CD8-positive, alpha-beta memory T cell (primary cell): Measurements from ENCODE around the gene APIP. TPM values are rescaled to one million over a fixed set of nuclear protein-coding genes. Genes with fewer than 3 reads are reported as not detected.
"Not testable (repeated sequence)": the region's sequence is repeated elsewhere in the genome, so short reads cannot be mapped to it uniquely, and the experiment has no call there.

ENCODE experiments used
- CTCF ChIA-PET: fragments of 350-600 bp; sonication (Branson Sonifier 250); formaldehyde crosslinking; loops from one replicate; lab custom pipeline; 2021; ENCODE audit warnings: antibody characterized with exemption; lab: Charles Lee
- POLR2A ChIA-PET: fragments of 350-600 bp; sonication (Branson Sonifier 250); formaldehyde crosslinking; loops from one replicate; lab custom pipeline; 2021; ENCODE audit warnings: antibody characterized with exemption; lab: Charles Lee
- DNase-seq, 5 donors: peaks; one replicate each; pipeline versions ENCODE4 v3.0.0 to v3.0.0-alpha.2; 2020 to 2022; ENCODE audit warnings: mixed read lengths in 1 of 5
- H3K27ac ChIP-seq: one replicate; pipeline ENCODE4 v1.7.0; 2013; ENCODE audit warnings: low read depth, mild to moderate bottlenecking, low read length, moderate library complexity
- H3K27me3 ChIP-seq: 2 replicates; pipeline ENCODE4 v1.7.0; 2013; ENCODE audit warnings: low read length, mild to moderate bottlenecking; ENCODE audit not compliant: insufficient read depth, poor library complexity, severe bottlenecking
- H3K36me3 ChIP-seq: 2 replicates; pipeline ENCODE4 v1.7.0; 2013; ENCODE audit warnings: mild to moderate bottlenecking, low read length, moderate library complexity; ENCODE audit not compliant: insufficient read depth
- H3K4me1 ChIP-seq: 2 replicates; pipeline ENCODE4 v1.7.0; 2013; ENCODE audit warnings: mild to moderate bottlenecking, low read length, moderate library complexity; ENCODE audit not compliant: insufficient read depth
- H3K4me3 ChIP-seq: 2 replicates; pipeline ENCODE4 v1.7.0; 2013; ENCODE audit warnings: mild to moderate bottlenecking, low read length
- H3K9me3 ChIP-seq: 2 replicates; pipeline ENCODE4 v1.7.0; 2013; ENCODE audit warnings: mild to moderate bottlenecking, low read length
- H3K27ac Mint-ChIP-seq, 8 donors: one replicate each; pipeline ENCODE4 v1.8.0; 2020 to 2021; ENCODE audit warnings: mixed read lengths in 8 of 8, mild to moderate bottlenecking in 6 of 8, inconsistent platforms in 3 of 8, moderate library complexity in 3 of 8
- H3K27me3 Mint-ChIP-seq, 2 donors: one replicate each; pipeline ENCODE4 v1.8.0; 2020 to 2021; ENCODE audit warnings: mixed read lengths in 2 of 2, mild to moderate bottlenecking in 1 of 2, moderate library complexity in 1 of 2
- H3K36me3 Mint-ChIP-seq, 3 donors: one replicate each; pipeline ENCODE4 v1.8.0; 2020 to 2021; ENCODE audit warnings: mixed read lengths in 3 of 3, inconsistent platforms in 1 of 3, mild to moderate bottlenecking in 1 of 3
- H3K4me1 Mint-ChIP-seq, 3 donors: one replicate each; pipeline ENCODE4 v1.8.0; 2020 to 2021; ENCODE audit warnings: mixed read lengths in 3 of 3, inconsistent platforms in 1 of 3, mild to moderate bottlenecking in 1 of 3
- H3K4me3 Mint-ChIP-seq, 7 donors: one replicate each; pipeline ENCODE4 v1.8.0; 2020 to 2021; ENCODE audit warnings: mixed read lengths in 7 of 7, mild to moderate bottlenecking in 6 of 7, moderate library complexity in 4 of 7, inconsistent platforms in 2 of 7
- H3K9me3 Mint-ChIP-seq, 5 donors: one replicate each; pipeline ENCODE4 v1.8.0; 2020 to 2022; ENCODE audit warnings: mixed read lengths in 5 of 5, mild to moderate bottlenecking in 3 of 5, moderate library complexity in 2 of 5, inconsistent platforms in 1 of 5
- polyA plus RNA-seq: library from polyadenylated mRNA; unstranded; fragments of 300-500 nt; fragmentation: Illumina TruSeq; gene quantifications from one replicate; pipeline ENCODE4 v1.2.3, GENCODE V29; 2021
- total RNA-seq, 2 experiments: library from RNA; stranded (reverse); gene quantifications; one replicate each; pipeline ENCODE4 v1.2.3, GENCODE V29; 2021

The APIP gene
- total and polyA plus RNA-seq, 3 experiments from 2014 or later: 20.4 to 38.8 (median 36.4) TPM

GRCh38 chr11:34909415-34909814 lies 6.8 kb downstream of the APIP start:
- ChIA-PET CTCF (interaction anchor here (1.0 kb wide), 1 partner anchor 10 kb away, joined by 4 read pairs; no protein-coding TSS in a partner anchor), POLR2A (no interaction called here)
- Mint-ChIP-seq H3K4me3 (no peak overlapping the region), H3K27ac (no peak overlapping the region), H3K27me3 (no peaks in the 10 kb centered on the region), H3K36me3 (peaks cover 0 to 14% (median 12%) of the 10 kb centered on the region in 3 donors), H3K4me1 (peaks cover 16 to 27% (median 21%) of the 10 kb centered on the region in 3 donors), H3K9me3 (no peaks in the 10 kb centered on the region)
- no peaks in the 10 kb centered on the region for H3K9me3 ChIP-seq
- DNase-seq: no peak
- H3K4me3 ChIP-seq: no peak overlapping the region
- H3K36me3 ChIP-seq: no peaks in the 10 kb centered on the region
- no peak overlapping the region for H3K27ac ChIP-seq
- H3K27me3 ChIP-seq: no peaks in the 10 kb centered on the region
- H3K4me1 ChIP-seq: peaks cover 8% of the 10 kb centered on the region

GRCh38 chr11:34907934-34908593 lies 8.1 kb downstream of the APIP start:
- Mint-ChIP-seq H3K27me3 (no peaks in the 10 kb centered on the region), H3K27ac (no peak overlapping the region), H3K9me3 (no peaks in the 10 kb centered on the region), H3K4me1 (peaks cover 10 to 27% (median 13%) of the 10 kb centered on the region in 3 donors), H3K4me3 (no peak overlapping the region), H3K36me3 (peaks cover 7 to 15% (median 9%) of the 10 kb centered on the region in 3 donors)
- no peaks in the 10 kb centered on the region for H3K36me3 ChIP-seq
- H3K27me3 ChIP-seq: no peaks in the 10 kb centered on the region
- no peak overlapping the region for H3K27ac ChIP-seq
- POLR2A ChIA-PET: no interaction called here
- CTCF ChIA-PET: no interaction called here
- DNase-seq: no peak
- no peaks in the 10 kb centered on the region for H3K9me3 ChIP-seq
- no peaks in the 10 kb centered on the region for H3K4me1 ChIP-seq
- no peak overlapping the region for H3K4me3 ChIP-seq

GRCh38 chr11:34905666-34906065 lies 10.5 kb downstream of the APIP start:
- no peaks in the 10 kb centered on the region for H3K27me3 Mint-ChIP-seq
- ChIA-PET CTCF (no interaction called here), POLR2A (no interaction called here)
- DNase-seq: no peak
- peaks cover 10% of the 10 kb centered on the region for H3K9me3 ChIP-seq
- no peak overlapping the region for H3K4me3 Mint-ChIP-seq
- H3K4me3 ChIP-seq: no peak overlapping the region
- H3K9me3 Mint-ChIP-seq: peaks cover 0 to 7% (median 3%) of the 10 kb centered on the region in 5 donors
- H3K27ac ChIP-seq: no peak overlapping the region
- H3K36me3 ChIP-seq: no peaks in the 10 kb centered on the region
- H3K4me1 ChIP-seq: no peaks in the 10 kb centered on the region
- H3K36me3 Mint-ChIP-seq: peaks cover 8 to 14% (median 10%) of the 10 kb centered on the region in 3 donors
- H3K27me3 ChIP-seq: no peaks in the 10 kb centered on the region
- peaks cover 10 to 23% (median 13%) of the 10 kb centered on the region in 3 donors for H3K4me1 Mint-ChIP-seq
- no peak overlapping the region for H3K27ac Mint-ChIP-seq

- Mint-ChIP-seq H3K27me3 (no peaks in the 10 kb centered on the region), H3K9me3 (peaks cover 0 to 19% (median 14%) of the 10 kb centered on the region in 5 donors), H3K4me1 (peaks cover 10 to 23% (median 13%) of the 10 kb centered on the region in 3 donors), H3K4me3 (peak overlapping the region in 1 of 7 donors; percentile 32), H3K27ac (no peak overlapping the region), H3K36me3 (peaks cover 8 to 20% (median 17%) of the 10 kb centered on the region in 3 donors)
- Histone ChIP-seq H3K27ac (no peak overlapping the region), H3K4me3 (no peak overlapping the region), H3K36me3 (no peaks in the 10 kb centered on the region), H3K9me3 (peaks cover 22% of the 10 kb centered on the region), H3K4me1 (no peaks in the 10 kb centered on the region), H3K27me3 (no peaks in the 10 kb centered on the region)
- CTCF ChIA-PET: no interaction called here
- POLR2A ChIA-PET: no interaction called here
- DNase-seq: no peak
Measured at GRCh38 chr11:34904421-34904955, 11.7 kb downstream of the APIP start.

GRCh38 chr11:34899633-34900016 lies 16.6 kb downstream of the APIP start:
- ChIA-PET POLR2A (no interaction called here), CTCF (no interaction called here)
- H3K4me3 ChIP-seq: no peak overlapping the region
- no peak for DNase-seq
- H3K9me3 Mint-ChIP-seq: peaks cover 14 to 43% (median 39%) of the 10 kb centered on the region in 5 donors
- peaks cover 4 to 15% (median 5%) of the 10 kb centered on the region in 3 donors for H3K4me1 Mint-ChIP-seq
- no peaks in the 10 kb centered on the region for H3K4me1 ChIP-seq
- peaks cover 33% of the 10 kb centered on the region for H3K9me3 ChIP-seq
- peaks cover 0 to 3% of the 10 kb centered on the region in 2 donors for H3K27me3 Mint-ChIP-seq
- H3K36me3 Mint-ChIP-seq: peaks cover 10 to 50% (median 28%) of the 10 kb centered on the region in 3 donors
- no peaks in the 10 kb centered on the region for H3K36me3 ChIP-seq
- H3K4me3 Mint-ChIP-seq: no peak overlapping the region
- no peak overlapping the region for H3K27ac Mint-ChIP-seq
- no peaks in the 10 kb centered on the region for H3K27me3 ChIP-seq
- H3K27ac ChIP-seq: no peak overlapping the region

- peaks cover 10 to 46% (median 28%) of the 10 kb centered on the region in 3 donors for H3K36me3 Mint-ChIP-seq
Measured at GRCh38 chr11:34898474-34898873, 17.7 kb downstream of the APIP start.

GRCh38 chr11:34897171-34897870 lies 18.9 kb downstream of the APIP start:
- CTCF ChIA-PET: interaction anchor here (1.2 kb wide), 1 partner anchor 12 kb away, joined by 3 read pairs; no protein-coding TSS in a partner anchor
- no peaks in the 10 kb centered on the region for H3K4me1 ChIP-seq
- H3K4me3 ChIP-seq: no peak overlapping the region
- no peak overlapping the region for H3K4me3 Mint-ChIP-seq
- H3K36me3 ChIP-seq: no peaks in the 10 kb centered on the region
- H3K27me3 ChIP-seq: no peaks in the 10 kb centered on the region
- DNase-seq: no peak
- POLR2A ChIA-PET: no interaction called here
- peaks cover 0 to 4% (median 0%) of the 10 kb centered on the region in 3 donors for H3K4me1 Mint-ChIP-seq
- peaks cover 0 to 3% of the 10 kb centered on the region in 2 donors for H3K27me3 Mint-ChIP-seq
- no peak overlapping the region for H3K27ac ChIP-seq
- H3K36me3 Mint-ChIP-seq: peaks cover 12 to 43% (median 26%) of the 10 kb centered on the region in 3 donors
- no peak overlapping the region for H3K27ac Mint-ChIP-seq
- peaks cover 33% of the 10 kb centered on the region for H3K9me3 ChIP-seq
- peaks cover 14 to 43% (median 39%) of the 10 kb centered on the region in 5 donors for H3K9me3 Mint-ChIP-seq

More at GRCh38 chr11:34898474-34898873, 17.7 kb downstream of the APIP start:
- Histone ChIP-seq H3K9me3 (peaks cover 33% of the 10 kb centered on the region), H3K4me1 (no peaks in the 10 kb centered on the region), H3K27ac (no peak overlapping the region), H3K4me3 (no peak overlapping the region), H3K36me3 (no peaks in the 10 kb centered on the region), H3K27me3 (no peaks in the 10 kb centered on the region)
- CTCF ChIA-PET: no interaction called here
- POLR2A ChIA-PET: no interaction called here
- peaks cover 0 to 6% (median 0%) of the 10 kb centered on the region in 3 donors for H3K4me1 Mint-ChIP-seq
- peaks cover 14 to 43% (median 39%) of the 10 kb centered on the region in 5 donors for H3K9me3 Mint-ChIP-seq
- H3K27ac Mint-ChIP-seq: no peak overlapping the region
- H3K27me3 Mint-ChIP-seq: peaks cover 0 to 3% of the 10 kb centered on the region in 2 donors
- no peak overlapping the region for H3K4me3 Mint-ChIP-seq
- DNase-seq: no peak

DNA sequence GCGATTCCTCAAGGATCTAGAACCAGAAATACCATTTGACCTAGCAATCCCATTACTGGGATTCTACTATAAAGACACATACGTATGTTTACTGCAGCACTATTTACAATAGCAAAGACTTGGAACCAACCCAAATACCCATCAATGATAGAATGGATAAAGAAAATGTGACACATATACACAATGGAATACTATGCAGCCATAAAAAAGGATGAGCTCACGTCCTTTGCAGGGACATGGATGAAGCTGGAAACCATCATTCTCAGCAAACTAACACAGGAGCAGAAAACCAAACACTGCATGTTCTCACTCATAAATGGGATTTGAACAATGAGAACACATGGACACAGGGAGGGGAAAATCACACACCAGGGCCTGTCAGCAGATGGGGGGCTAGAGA lies 20.0 kb downstream of the APIP start:
- H3K4me3 Mint-ChIP-seq, DNase-seq, H3K27me3 Mint-ChIP-seq, POLR2A ChIA-PET, H3K4me3 ChIP-seq, H3K4me1 Mint-ChIP-seq, H3K36me3 ChIP-seq, H3K4me1 ChIP-seq, H3K27ac Mint-ChIP-seq, H3K27ac ChIP-seq, H3K27me3 ChIP-seq, CTCF ChIA-PET: not testable (repeated sequence)
- H3K9me3 Mint-ChIP-seq: peaks cover 14 to 39% (median 35%) of the 10 kb centered on the region in 5 donors
- H3K36me3 Mint-ChIP-seq: peaks cover 10 to 43% (median 23%) of the 10 kb centered on the region in 3 donors
- H3K9me3 ChIP-seq: peaks cover 27% of the 10 kb centered on the region
